Colonic mucosa (tissue), 4 donors: ENCODE data around the gene RAB11FIP4. TPM values are rescaled to one million over a fixed set of nuclear protein-coding genes. Genes with fewer than 3 reads are reported as not detected.

ENCODE experiments used
- DNase-seq: peaks from one replicate; pipeline ENCODE4 v3.0.0-alpha.2; 2020
- H3K27ac ChIP-seq: fragments of 200-600 bp; one replicate; pipeline ENCODE4 v1.8.0; 2021
- H3K27me3 ChIP-seq: fragments of 200-600 bp; one replicate; pipeline ENCODE4 v1.8.0; 2021
- H3K36me3 ChIP-seq: fragments of 200-600 bp; one replicate; pipeline ENCODE4 v1.8.0; 2021
- H3K4me1 ChIP-seq: fragments of 200-600 bp; one replicate; pipeline ENCODE4 v1.8.0; 2021; ENCODE audit warnings: mild to moderate bottlenecking
- H3K4me3 ChIP-seq: fragments of 200-600 bp; one replicate; pipeline ENCODE4 v1.8.0; 2021
- H3K9ac ChIP-seq, 2 donors: one replicate each; pipeline ENCODE4 v1.7.0; 2013; ENCODE audit warnings: control low read depth in 2 of 2, low read depth in 2 of 2, low read length in 2 of 2
- H3K9me3 ChIP-seq: fragments of 200-600 bp; one replicate; pipeline ENCODE4 v1.8.0; 2021
- CTCF ChIP-seq: fragments of 200-600 bp; IDR thresholded peaks from one replicate; pipeline ENCODE4 v1.8.0; 2022; ENCODE audit warnings: antibody characterized with exemption, mild to moderate bottlenecking
- intact Hi-C: fragments of 100-400 bp; cut with DNase I; formaldehyde crosslinking; loops from one replicate; pipeline ENCODE4 v1.14.1; 2022
- total RNA-seq, 2 donors: library from RNA; stranded (reverse); fragmentation: NEBNext Ultra II Directional in 1 of 2; extraction: Animal tissue kit (Norgen Biotek cat#: 25700) in 1 of 2; gene quantifications; one replicate each; pipeline ENCODE4 v1.2.1, GENCODE V29; 2021
- donor health status: healthy.
- donor health status: DM: no; HTN: no; CAD: no.
- donor health status: DM: no; HTN: no; CAD: no.

Gene RAB11FIP4
- total RNA-seq, 2 donors from 2014 or later, result 41.5 to 46.0 TPM

- Histone ChIP-seq H3K36me3 (no peaks in the 10 kb centered on the region), H3K4me3 (no peak overlapping the region), H3K4me1 (peaks cover 3% of the 10 kb centered on the region), H3K27ac (no peak overlapping the region), H3K27me3 (no peaks in the 10 kb centered on the region), H3K9me3 (no peaks in the 10 kb centered on the region), H3K9ac (no peak overlapping the region)
- TF ChIP-seq CTCF, result no peak
- no peak for DNase-seq
- intact Hi-C loops, result no loop called here
Observed at GRCh38 chr17:31481783-31482081, 90.3 kb downstream of the RAB11FIP4 start.

- Histone ChIP-seq H3K27ac (no peak overlapping the region), H3K36me3 (no peaks in the 10 kb centered on the region), H3K27me3 (no peaks in the 10 kb centered on the region), H3K4me1 (peaks cover 10% of the 10 kb centered on the region), H3K9ac (no peak overlapping the region), H3K9me3 (no peaks in the 10 kb centered on the region), H3K4me3 (no peak overlapping the region)
- TF ChIP-seq CTCF, result no peak
- DNase-seq, result no peak
- intact Hi-C loops, result no loop called here
Observed at GRCh38 chr17:31484821-31485220, 93.3 kb downstream of the RAB11FIP4 start.

- Histone ChIP-seq H3K27me3 (no peaks in the 10 kb centered on the region), H3K9ac (peak overlapping the region in 1 of 2 donors; percentile 65), H3K4me3 (no peak overlapping the region), H3K4me1 (peaks cover 20% of the 10 kb centered on the region), H3K9me3 (no peaks in the 10 kb centered on the region), H3K27ac (peak overlapping the region; percentile 22), H3K36me3 (no peaks in the 10 kb centered on the region)
- no peak for TF ChIP-seq CTCF
- DNase-seq, result peak; percentile 58
- intact Hi-C loops, result no loop called here
Observed at GRCh38 chr17:31486351-31487062, 95.0 kb downstream of the RAB11FIP4 start.

DNA sequence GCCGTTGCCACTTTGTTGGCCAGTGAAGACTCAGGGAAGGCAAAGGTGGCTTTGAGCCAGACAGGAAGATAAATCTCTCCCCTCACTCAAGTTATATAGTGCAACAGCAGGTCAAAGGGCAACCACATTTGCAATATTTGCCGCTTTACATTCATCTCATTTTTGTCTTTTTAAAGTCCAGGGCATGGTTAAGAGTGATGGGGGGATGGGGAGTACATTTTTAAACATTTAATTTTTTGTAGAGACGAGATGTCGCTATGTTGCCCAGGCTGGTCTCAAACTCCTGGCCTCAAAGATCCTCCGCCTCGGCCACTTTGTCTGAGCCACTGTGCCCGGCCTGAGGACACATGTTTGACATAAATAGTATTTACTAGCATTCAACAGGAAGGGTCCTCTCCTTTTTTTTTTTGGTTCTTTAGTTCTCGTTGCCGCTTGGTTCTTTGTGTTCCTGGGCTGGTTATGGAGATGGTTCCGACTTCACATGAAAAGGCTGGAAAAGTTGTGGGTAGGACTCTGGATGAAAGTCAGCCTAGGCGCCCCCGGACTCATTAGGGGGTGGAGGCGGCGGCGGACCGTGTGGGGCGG lies 95.7 kb downstream of the RAB11FIP4 start:
- no peak for TF ChIP-seq CTCF
- H3K9ac ChIP-seq, result peak overlapping the region; percentile 62 to 65

GRCh38 chr17:31487648-31488263 lies 96.3 kb downstream of the RAB11FIP4 start:
- peak overlapping the region; percentile 90 for H3K27ac ChIP-seq
- no peaks in the 10 kb centered on the region for H3K9me3 ChIP-seq
- H3K4me3 ChIP-seq, result peak overlapping the region; percentile 88
- peak overlapping the region; percentile 65 to 84 for H3K9ac ChIP-seq
- DNase-seq, result peak; percentile 93
- H3K36me3 ChIP-seq, result no peaks in the 10 kb centered on the region
- H3K4me1 ChIP-seq, result peaks cover 20% of the 10 kb centered on the region
- intact Hi-C loops, result no loop called here
- TF ChIP-seq CTCF, result no peak
- no peaks in the 10 kb centered on the region for H3K27me3 ChIP-seq

More for the DNA sequence above, 95.7 kb downstream of the RAB11FIP4 start:
- Histone ChIP-seq H3K4me1 (peaks cover 20% of the 10 kb centered on the region), H3K27me3 (no peaks in the 10 kb centered on the region), H3K9me3 (no peaks in the 10 kb centered on the region), H3K27ac (peak overlapping the region; percentile 50), H3K36me3 (no peaks in the 10 kb centered on the region), H3K4me3 (peak overlapping the region; percentile 88)
- no peak for DNase-seq
- intact Hi-C loops, result no loop called here
